Skin of body (tissue), 2 donors: ENCODE data around the gene TBCEL. TPM values are rescaled to one million over a fixed set of nuclear protein-coding genes. Genes with fewer than 3 reads are reported as not detected.

ENCODE experiments used
- DNase-seq: peaks from one replicate; lab custom pipeline; 2025; lab: John Stamatoyannopoulos, UW
- total RNA-seq: library from RNA; depleted of rRNA; stranded (reverse); fragments of >200 nt; gene quantifications from one replicate; pipeline ENCODE4 v1.2.3, GENCODE V29; 2014

Gene TBCEL
- total RNA-seq, 1 donor from 2014 or later = 28.6 TPM

- no peak for DNase-seq
These were observed 35.7 kb downstream of the TBCEL start for GRCh38 chr11:121059605-121060004.

- no peak for DNase-seq
These were observed 39.8 kb downstream of the TBCEL start for GRCh38 chr11:121063728-121064127.

GRCh38 chr11:121066623-121067022 lies 42.7 kb downstream of the TBCEL start:
- no peak for DNase-seq

- DNase-seq = no peak
These were observed 43.1 kb downstream of the TBCEL start for GRCh38 chr11:121067026-121067425.

GRCh38 chr11:121067453-121067852 lies 43.6 kb downstream of the TBCEL start:
- no peak for DNase-seq

GRCh38 chr11:121067962-121068647 lies 44.2 kb downstream of the TBCEL start:
- peak; percentile 51 for DNase-seq

- DNase-seq = no peak
These were observed 44.9 kb downstream of the TBCEL start for GRCh38 chr11:121068787-121069186.

GRCh38 chr11:121070951-121071845 lies 47.3 kb downstream of the TBCEL start:
- DNase-seq = no peak

- no peak for DNase-seq
These were observed 48.0 kb downstream of the TBCEL start for GRCh38 chr11:121071846-121072450.

GRCh38 chr11:121081321-121081720 lies 57.4 kb downstream of the TBCEL start:
- no peak for DNase-seq

- no peak for DNase-seq
These were observed 58.3 kb downstream of the TBCEL start for GRCh38 chr11:121082219-121082618.

- no peak for DNase-seq
These were observed 58.8 kb downstream of the TBCEL start for GRCh38 chr11:121082670-121083069.

GRCh38 chr11:121086866-121087265 lies 63.0 kb downstream of the TBCEL start:
- DNase-seq = no peak

- DNase-seq = no peak
These were observed 65.7 kb downstream of the TBCEL start for GRCh38 chr11:121089566-121089965.

GRCh38 chr11:121090145-121090721 lies 66.3 kb downstream of the TBCEL start:
- DNase-seq = no peak

- no peak for DNase-seq
These were observed 67.7 kb downstream of the TBCEL start for GRCh38 chr11:121091492-121092152.

GRCh38 chr11:121095561-121095960 lies 71.7 kb downstream of the TBCEL start:
- DNase-seq = no peak

- no peak for DNase-seq
These were observed 75.5 kb downstream of the TBCEL start for GRCh38 chr11:121099364-121099763.

GRCh38 chr11:121099885-121100284 lies 76.0 kb downstream of the TBCEL start:
- no peak for DNase-seq

GRCh38 chr11:121100943-121101342 lies 77.0 kb downstream of the TBCEL start, which contains the start of gene TECTA:
TECTA (plus strand) TSS chr11:121101243; CDS start chr11:121102666, 1,423 bp downstream.
- DNase-seq = no peak

- DNase-seq = peak; percentile 16
These were observed 80.4 kb downstream of the TBCEL start for GRCh38 chr11:121104312-121104762.
